Measurements from ENCODE around the gene SDF2.

SDF2 gene

GRCh38 chr17:28661635-28662526 is at the start of gene SDF2, which contains the start of gene SUPT6H:
SDF2 (minus strand) TSS chr17:28661906; CDS start chr17:28661876, 30 bp downstream.
SUPT6H (plus strand) TSS chr17:28662205; CDS start chr17:28673402, 11,197 bp downstream.
- DNase-seq (ENCODE audit: low read depth): peak; percentile 73

DNA sequence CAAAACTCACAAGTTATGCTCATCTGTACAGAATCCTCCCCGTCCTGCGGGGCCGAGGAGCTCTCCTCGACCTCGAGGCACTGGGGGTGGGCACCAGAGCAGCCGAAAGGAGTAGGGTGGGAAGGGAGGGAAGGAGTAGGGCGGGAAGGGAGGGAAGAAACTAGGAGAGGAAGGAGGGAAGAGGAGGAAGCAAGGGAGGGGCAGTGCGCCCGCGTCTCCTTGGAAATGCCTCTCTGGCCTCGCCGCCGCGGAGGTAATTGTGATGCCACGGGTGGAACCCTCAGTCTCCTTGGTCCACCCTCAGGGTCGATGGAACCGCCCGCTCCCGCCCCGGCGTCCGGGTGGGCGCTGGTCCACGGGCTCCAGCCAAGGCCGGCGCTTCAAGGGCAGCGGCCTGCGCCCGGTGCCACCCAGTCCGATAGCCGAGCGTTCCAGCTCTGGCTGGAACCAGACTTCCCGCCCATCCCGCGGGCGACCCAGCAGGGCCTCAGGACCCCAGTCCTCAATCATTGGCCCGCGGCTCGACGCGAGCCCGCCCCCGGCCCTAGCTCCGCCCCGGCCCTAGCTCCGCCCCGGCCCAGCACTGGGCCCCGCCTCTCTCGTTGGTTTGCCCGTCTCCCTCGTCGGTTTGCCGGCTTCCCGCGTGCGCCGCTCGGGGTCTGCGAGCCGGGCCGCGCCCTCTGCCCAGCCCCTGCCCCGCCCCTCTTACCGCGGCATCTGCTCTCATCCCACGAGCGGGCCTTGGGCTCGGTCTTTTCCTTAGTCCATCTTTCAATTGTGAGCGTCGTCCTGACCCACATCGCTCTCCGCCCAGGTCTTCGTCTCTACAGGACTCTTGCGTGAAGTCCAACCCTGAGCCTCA is 49.4 kb upstream of the SDF2 start:
- peak; percentile 84 for DNase-seq (ENCODE audit: low read depth)

GRCh38 chr17:28707339-28707720 is 45.6 kb upstream of the SDF2 start:
- DNase-seq (ENCODE audit: low read depth): no peak

DNA sequence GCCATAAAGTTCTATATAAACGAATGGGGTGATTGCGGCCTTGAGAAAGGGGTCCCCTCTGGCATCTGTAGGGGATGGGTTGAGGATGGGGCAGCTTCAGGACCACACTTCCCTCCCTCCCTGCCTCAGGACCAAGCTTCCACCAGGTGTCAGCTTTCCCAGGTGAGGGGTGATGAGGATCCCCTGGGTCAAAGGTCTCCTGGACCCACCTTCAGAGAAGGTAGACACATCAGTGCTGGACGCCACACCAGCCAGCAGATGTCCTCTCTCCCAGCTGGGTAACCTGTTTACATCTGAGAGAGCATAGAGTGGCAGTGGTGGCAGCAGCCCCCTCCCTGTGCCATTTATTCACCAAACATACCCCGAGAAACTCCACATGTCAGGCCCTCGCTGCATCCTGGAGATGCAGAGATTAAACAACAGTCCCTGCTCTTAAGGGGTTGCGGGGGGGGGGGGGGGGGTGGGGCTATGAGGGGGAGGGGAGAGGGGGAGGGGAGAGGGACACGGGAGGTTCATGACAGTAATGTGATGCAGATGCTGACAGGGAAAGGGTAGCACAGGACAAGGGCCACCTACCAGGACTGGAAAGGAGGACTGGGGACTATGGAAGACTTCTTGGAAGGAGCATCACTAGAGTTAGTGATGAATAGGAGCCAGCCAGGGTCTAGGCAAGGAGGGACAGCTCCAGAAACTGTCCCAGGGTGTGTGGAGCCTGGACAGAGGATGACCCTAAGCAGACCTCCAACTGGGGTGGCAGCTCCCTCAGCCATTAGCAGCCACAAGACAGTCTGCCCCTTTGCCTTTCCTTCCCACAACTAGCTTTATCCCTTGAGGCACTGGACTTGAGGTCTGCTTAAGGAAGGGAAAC is 45.0 kb upstream of the SDF2 start:
- DNase-seq (ENCODE audit: low read depth): no peak

- no peak for DNase-seq (ENCODE audit: low read depth)
These were observed 44.1 kb upstream of the SDF2 start for GRCh38 chr17:28705728-28706334.

DNA sequence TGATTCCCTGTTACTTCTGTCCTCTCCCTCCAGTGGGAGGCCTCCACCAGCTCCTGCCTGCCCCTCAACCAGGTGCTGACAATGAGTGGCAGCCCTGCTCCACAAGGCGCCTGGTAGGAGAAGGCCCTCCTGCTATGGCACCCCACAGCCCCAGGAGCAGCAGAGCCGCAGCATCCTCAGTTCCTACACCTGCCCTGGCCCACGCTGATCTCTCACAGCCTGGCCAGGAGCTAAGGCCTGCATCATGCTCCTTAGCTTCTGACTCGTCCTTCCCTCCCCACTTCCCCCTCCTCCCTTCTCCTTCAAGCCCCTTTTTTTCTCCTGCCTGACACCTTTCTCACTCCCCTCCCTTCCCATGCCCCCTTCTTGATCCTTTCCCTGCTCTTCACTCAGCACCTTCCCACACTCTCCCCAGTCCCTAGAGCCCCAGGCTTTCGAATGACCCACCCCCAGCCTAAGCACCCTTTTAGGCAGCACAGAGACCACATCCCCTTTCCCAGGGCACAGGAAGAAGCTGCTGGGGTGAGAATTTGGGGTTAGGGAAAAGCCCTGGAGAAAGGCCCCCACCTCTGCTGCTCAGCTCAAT is 43.5 kb upstream of the SDF2 start:
- DNase-seq (ENCODE audit: low read depth): no peak

- DNase-seq (ENCODE audit: low read depth): no peak
These were observed 42.6 kb upstream of the SDF2 start for GRCh38 chr17:28704219-28704858.

DNA sequence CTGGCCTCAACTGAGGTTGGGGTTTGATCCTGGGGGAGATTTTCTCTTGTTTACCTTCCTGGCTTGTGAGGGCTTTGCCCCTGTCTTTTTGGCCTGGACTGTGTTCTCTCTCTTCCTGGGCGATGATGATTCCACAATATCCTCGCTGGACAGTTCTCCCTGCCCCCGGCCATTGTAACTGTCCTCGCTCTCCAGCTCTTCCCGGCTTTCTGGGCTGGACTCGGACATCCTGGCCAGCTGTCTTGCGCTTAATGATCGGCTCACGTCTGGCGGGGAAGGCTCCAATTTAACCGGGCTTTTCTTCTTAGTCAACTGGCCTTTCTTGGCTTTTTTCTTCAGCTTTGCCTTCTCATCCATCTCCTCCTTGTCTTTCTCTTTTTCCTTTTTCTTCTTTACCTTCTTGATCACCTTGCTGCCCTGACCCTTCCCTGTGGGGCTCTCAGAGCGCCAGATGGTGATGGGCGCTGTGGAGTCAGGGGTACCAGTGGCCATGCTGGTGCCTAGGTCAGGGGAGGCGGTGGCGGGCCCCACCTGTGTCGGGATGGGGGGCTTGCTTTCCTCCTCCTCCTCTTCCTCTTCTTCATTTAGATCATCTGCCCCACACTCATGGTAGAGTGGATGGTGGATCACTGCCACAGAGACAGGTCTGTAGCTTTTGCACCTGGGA is 42.0 kb upstream of the SDF2 start:
- no peak for DNase-seq (ENCODE audit: low read depth)

GRCh38 chr17:28702752-28703150 is 41.0 kb upstream of the SDF2 start:
- DNase-seq (ENCODE audit: low read depth): no peak

GRCh38 chr17:28702026-28702751 is 40.5 kb upstream of the SDF2 start:
- no peak for DNase-seq (ENCODE audit: low read depth)

DNA sequence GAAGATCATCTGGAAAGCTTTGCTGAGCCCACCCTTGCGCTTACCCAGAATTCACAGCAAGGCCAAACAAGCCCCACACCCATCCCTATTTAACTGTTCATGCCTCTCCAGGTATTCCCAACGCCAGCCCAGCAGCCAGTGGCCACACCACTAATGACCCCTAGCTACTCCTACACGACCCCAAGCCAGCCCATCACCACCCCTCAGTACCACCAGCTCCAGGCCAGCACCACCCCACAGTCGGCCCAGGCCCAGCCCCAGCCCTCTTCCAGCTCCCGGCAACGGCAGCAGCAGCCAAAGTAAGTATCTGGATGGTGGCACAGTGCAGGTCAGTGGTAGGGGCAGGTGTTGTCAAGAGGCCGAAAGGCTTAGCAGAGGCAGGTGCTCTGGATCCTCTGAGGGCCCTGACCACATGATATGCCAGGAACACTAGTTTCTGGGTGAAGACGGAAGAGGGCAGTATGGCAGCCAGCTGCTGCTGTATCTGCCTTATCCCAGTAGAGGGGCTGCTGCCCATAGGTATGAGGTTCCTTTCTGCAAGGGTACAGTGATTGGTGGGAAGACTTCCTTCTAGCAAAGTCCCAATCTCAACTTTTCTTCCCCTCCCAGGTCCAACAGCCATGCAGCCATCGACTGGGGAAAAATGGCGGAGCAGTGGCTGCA is 39.3 kb upstream of the SDF2 start:
- no peak for DNase-seq (ENCODE audit: low read depth)

DNA sequence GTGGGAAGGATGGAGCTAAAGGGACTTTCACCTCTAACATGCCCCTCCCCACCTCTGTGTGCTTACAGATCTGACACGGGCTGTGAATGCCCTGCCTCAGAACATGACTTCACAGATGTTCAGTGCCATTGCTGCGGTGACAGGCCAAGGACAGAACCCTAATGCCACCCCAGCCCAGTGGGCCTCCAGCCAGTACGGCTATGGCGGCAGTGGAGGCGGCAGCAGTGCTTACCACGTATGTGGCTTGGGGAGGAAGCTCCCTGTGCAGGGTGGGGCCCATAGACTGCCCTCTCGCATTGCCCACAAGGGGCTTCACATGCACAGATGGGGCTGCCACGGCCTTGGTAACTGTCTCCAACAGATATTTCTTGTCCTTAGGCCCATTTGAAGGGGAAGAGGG is 38.6 kb upstream of the SDF2 start:
- DNase-seq (ENCODE audit: low read depth): no peak

DNA sequence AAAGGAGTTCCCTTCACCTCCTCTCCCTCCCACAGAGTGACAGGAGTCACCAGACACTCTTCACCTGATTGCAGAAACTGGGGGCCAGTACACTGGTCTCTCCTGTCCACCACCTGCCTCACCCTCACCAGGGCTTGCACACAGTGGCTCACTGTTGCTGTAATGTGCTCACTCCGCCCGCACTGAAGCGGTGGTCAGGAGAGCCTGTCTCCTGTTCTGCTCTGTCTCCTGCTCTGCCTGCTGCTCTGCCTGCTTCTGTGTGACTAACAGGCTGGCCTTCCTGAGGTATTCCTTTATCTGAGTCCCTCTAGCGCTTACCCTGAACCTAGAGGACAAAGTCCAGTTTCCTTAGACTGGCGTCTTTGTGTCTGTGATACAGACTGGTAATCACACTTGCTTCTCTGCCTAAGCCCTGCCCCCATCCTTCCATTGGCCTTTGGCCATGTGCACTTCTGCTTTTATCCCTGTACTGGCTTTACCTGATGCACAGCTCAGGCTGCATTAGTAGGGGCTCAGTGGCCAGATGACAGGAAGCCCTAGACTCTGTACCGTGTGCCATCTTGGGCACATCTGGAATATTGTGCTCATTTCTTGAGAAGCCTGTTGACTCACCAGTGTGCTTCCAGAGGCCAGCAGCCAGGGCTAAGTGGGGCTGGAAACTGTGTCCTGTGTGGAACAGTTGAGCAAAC is 36.7 kb upstream of the SDF2 start:
- DNase-seq (ENCODE audit: low read depth): no peak

DNA sequence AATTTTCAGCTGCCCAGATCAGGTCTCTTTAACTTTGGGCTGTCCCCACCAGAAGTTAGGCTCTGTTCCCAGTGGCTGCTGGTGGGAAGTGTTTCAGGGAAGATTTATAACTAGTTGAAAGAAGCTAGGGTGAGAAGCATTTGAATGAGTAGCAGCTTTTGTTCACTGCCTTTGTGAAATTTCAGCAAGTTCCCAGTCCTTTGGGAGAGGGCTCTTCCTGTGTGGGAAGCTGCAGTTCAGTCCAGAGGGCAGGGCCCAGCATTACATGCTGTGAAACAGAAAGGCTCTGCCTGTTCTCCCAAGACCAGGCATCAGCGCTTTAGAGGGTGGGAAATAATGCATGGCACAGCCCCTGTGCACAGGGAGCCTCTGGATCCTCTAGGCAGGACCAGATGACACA is 32.2 kb upstream of the SDF2 start:
- DNase-seq (ENCODE audit: low read depth): no peak

- no peak for DNase-seq (ENCODE audit: low read depth)
These were observed 27.3 kb upstream of the SDF2 start for GRCh38 chr17:28689011-28689410.

GRCh38 chr17:28688481-28688880 is 26.8 kb upstream of the SDF2 start:
- no peak for DNase-seq (ENCODE audit: low read depth)

- no peak for DNase-seq (ENCODE audit: low read depth)
These were observed 24.6 kb upstream of the SDF2 start for GRCh38 chr17:28686296-28686695.

DNA sequence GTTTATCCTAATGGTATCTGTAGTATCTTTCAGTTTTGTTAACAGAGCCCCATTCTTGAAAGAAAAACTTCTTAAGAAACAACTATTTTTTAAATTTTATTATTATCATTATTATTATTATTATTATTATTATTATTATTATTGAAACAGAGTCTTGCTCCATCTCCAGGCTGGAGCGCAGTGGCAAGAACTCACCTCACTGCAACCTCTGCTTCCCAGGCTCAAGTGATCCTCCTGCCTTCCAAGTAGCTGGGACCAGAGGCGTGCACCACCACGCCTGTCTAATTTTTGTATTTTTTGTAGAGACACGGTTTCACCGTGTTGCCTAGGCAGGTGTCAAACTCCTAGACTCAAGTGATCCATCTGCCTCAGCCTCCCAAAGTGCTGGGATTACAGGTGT is 23.7 kb upstream of the SDF2 start:
- DNase-seq (ENCODE audit: low read depth): no peak

Data from CMK (cell line).